Neural progenitor cell (in vitro differentiated cells): ENCODE results near the gene C1QBP. TPM values are rescaled to one million over a fixed set of nuclear protein-coding genes. Genes with fewer than 3 reads are reported as not detected.
"Not testable (repeated sequence)": the region's sequence is repeated elsewhere in the genome, so short reads cannot be mapped to it uniquely, and the experiment has no call there.

ENCODE experiments used
- DNase-seq: peaks from one replicate; pipeline ENCODE4 v3.0.0-alpha.2; 2016; ENCODE audit warnings: low spot score
- H2AFZ ChIP-seq: fragments of 200-600 bp; sonication (generic); replicated peaks from 2 replicates; pipeline ENCODE4 v1.6.1; 2016; ENCODE audit warnings: antibody characterized with exemption
- H3F3A ChIP-seq: fragments of 200-600 bp; sonication (generic); 2 replicates; pipeline ENCODE4 v1.6.1; 2016; ENCODE audit warnings: antibody characterized with exemption, low read depth
- H3K27ac ChIP-seq: fragments of 200-600 bp; sonication (generic); 2 replicates; pipeline ENCODE4 v1.5.1; 2016; ENCODE audit warnings: mild to moderate bottlenecking
- H3K27me3 ChIP-seq: fragments of 200-600 bp; sonication (generic); 2 replicates; pipeline ENCODE4 v1.6.1; 2016; ENCODE audit warnings: mild to moderate bottlenecking, moderate library complexity
- H3K36me3 ChIP-seq: fragments of 200-600 bp; sonication (generic); 2 replicates; pipeline ENCODE4 v1.5.1; 2016
- H3K4me1 ChIP-seq: fragments of 200-600 bp; sonication (generic); 2 replicates; pipeline ENCODE4 v1.6.1; 2016; ENCODE audit warnings: mixed run types
- H3K4me2 ChIP-seq: fragments of 200-600 bp; sonication (generic); 2 replicates; pipeline ENCODE4 v1.6.1; 2016
- H3K4me3 ChIP-seq: fragments of 200-600 bp; sonication (generic); 2 replicates; pipeline ENCODE4 v1.5.1; 2016
- H3K79me2 ChIP-seq: fragments of 200-600 bp; sonication (generic); 2 replicates; pipeline ENCODE4 v1.6.1; 2016; ENCODE audit warnings: low read depth
- H3K9ac ChIP-seq: fragments of 200-600 bp; sonication (generic); 2 replicates; pipeline ENCODE4 v1.6.1; 2016
- H3K9me3 ChIP-seq: fragments of 200-600 bp; sonication (generic); 2 replicates; pipeline ENCODE4 v1.5.1; 2016; ENCODE audit warnings: low read depth
- H4K20me1 ChIP-seq: fragments of 200-600 bp; sonication (generic); 2 replicates; pipeline ENCODE4 v1.6.1; 2016; ENCODE audit warnings: low read depth
- H3K27ac Mint-ChIP-seq: 3 replicates; pipeline ENCODE4 v1.8.0; 2021; ENCODE audit warnings: mixed read lengths
- H3K27me3 Mint-ChIP-seq: 2 replicates; pipeline ENCODE4 v1.8.0; 2022; ENCODE audit warnings: low read depth, mild to moderate bottlenecking, inconsistent platforms, moderate library complexity, mixed read lengths; ENCODE audit not compliant: insufficient read depth
- H3K36me3 Mint-ChIP-seq: 3 replicates; pipeline ENCODE4 v1.8.0; 2021; ENCODE audit warnings: mixed read lengths
- H3K4me1 Mint-ChIP-seq: 3 replicates; pipeline ENCODE4 v1.8.0; 2021; ENCODE audit warnings: mixed read lengths
- H3K4me3 Mint-ChIP-seq: 3 replicates; pipeline ENCODE4 v1.8.0; 2021; ENCODE audit warnings: mild to moderate bottlenecking, moderate library complexity, mixed read lengths
- H3K9me3 Mint-ChIP-seq: 3 replicates; pipeline ENCODE4 v1.8.0; 2020; ENCODE audit warnings: mixed read lengths
- EZH2 ChIP-seq: fragments of 200-600 bp; sonication (generic); IDR thresholded peaks from 2 replicates; pipeline ENCODE4 v1.6.1; 2017; ENCODE audit warnings: antibody characterized with exemption, mild to moderate bottlenecking, moderate library complexity
- EZH2phosphoT487 ChIP-seq: fragments of 200-600 bp; sonication (generic); IDR thresholded peaks from 2 replicates; pipeline ENCODE4 v1.6.1; 2017; ENCODE audit warnings: antibody characterized with exemption
- total RNA-seq: library from RNA; depleted of rRNA; stranded (reverse); fragments of >200 nt; gene quantifications from 2 replicates; pipeline ENCODE4 v1.2.3, GENCODE V29; 2015; ENCODE audit warnings: low replicate concordance
- TF ChIP-seq, protein P1 (sequence below): fragments of 200-600 bp; sonication (generic); IDR thresholded peaks from 2 replicates; pipeline ENCODE4 v1.5.1; 2017; ENCODE audit warnings: antibody characterized with exemption, mild to moderate bottlenecking

Gene C1QBP
- total RNA-seq, 1 donor from 2014 or later, result 254 TPM

DNA sequence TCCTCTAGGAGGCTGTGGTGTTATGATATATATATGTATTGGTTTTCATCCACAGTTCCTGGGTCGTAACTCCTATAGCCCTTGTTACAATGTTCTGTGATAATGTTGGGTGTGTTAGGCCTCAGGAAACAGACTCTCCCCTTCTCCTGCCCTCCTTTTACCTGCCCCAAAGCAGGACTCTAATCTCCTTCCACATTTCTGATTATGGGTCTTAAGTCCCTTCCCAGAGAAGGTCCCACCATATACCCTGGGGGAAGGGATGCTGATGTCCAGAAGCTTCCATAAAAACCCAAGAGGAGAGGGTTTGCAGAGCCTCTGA, 450 bp upstream of the C1QBP start:
- no peaks in the 10 kb centered on the region for H3K9me3 ChIP-seq
- H4K20me1 ChIP-seq, result peaks cover 7% of the 10 kb centered on the region
- DNase-seq, result no peak
- H3F3A ChIP-seq, result peaks cover 32% of the 10 kb centered on the region
- peak overlapping the region; percentile 62 for H3K4me2 ChIP-seq
- peaks cover 24% of the 10 kb centered on the region for H3K4me1 Mint-ChIP-seq
- peak overlapping the region; percentile 89 for H3K4me3 ChIP-seq
- peaks cover 26% of the 10 kb centered on the region for H3K36me3 Mint-ChIP-seq
- TF ChIP-seq, protein P1, sequence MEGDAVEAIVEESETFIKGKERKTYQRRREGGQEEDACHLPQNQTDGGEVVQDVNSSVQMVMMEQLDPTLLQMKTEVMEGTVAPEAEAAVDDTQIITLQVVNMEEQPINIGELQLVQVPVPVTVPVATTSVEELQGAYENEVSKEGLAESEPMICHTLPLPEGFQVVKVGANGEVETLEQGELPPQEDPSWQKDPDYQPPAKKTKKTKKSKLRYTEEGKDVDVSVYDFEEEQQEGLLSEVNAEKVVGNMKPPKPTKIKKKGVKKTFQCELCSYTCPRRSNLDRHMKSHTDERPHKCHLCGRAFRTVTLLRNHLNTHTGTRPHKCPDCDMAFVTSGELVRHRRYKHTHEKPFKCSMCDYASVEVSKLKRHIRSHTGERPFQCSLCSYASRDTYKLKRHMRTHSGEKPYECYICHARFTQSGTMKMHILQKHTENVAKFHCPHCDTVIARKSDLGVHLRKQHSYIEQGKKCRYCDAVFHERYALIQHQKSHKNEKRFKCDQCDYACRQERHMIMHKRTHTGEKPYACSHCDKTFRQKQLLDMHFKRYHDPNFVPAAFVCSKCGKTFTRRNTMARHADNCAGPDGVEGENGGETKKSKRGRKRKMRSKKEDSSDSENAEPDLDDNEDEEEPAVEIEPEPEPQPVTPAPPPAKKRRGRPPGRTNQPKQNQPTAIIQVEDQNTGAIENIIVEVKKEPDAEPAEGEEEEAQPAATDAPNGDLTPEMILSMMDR, result peak; percentile 27
- no peak for TF ChIP-seq EZH2phosphoT487
- TF ChIP-seq EZH2, result no peak
- H3K79me2 ChIP-seq, result peaks cover 42% of the 10 kb centered on the region
- H3K4me3 Mint-ChIP-seq, result peak overlapping the region; percentile 85
- H3K9me3 Mint-ChIP-seq, result no peaks in the 10 kb centered on the region
- peaks cover 5% of the 10 kb centered on the region for H3K4me1 ChIP-seq
- H2AFZ ChIP-seq, result peak overlapping the region; percentile 43
- peaks cover 2% of the 10 kb centered on the region for H3K27me3 Mint-ChIP-seq
- peak overlapping the region; percentile 44 for H3K27ac Mint-ChIP-seq
- H3K36me3 ChIP-seq, result peaks cover 16% of the 10 kb centered on the region
- no peak overlapping the region for H3K27ac ChIP-seq
- H3K27me3 ChIP-seq, result no peaks in the 10 kb centered on the region
- no peak overlapping the region for H3K9ac ChIP-seq

DNA sequence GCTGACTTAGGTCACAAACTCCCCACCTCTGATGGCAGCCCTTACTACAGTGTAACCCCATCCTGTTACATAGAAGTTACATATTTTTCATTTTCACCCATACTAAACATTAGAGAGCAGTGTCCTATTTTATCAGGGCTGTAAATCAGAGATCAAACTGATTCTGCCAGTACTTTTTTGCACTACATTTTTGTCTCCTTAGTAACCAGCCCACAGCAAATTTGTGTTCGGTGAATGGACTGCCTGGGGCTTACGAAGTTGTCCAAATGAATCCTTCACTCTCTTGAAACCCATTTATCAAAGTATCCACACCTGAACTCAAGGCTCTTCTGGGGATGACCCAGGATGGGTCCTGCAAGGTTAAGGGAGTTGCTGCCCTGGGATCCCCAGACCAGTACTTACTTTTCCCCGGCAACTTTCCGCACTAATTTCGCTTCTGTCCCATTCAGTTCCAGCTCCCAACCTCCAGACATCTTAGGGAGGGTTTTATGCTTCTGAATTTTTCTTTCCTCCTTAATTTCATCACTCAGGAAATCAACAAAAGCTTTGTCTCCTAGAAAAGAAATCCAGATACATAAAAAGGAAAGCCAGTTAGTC, 1.1 kb downstream of the C1QBP start:
- H2AFZ ChIP-seq, result no peak overlapping the region
- no peak for DNase-seq
- H3K4me3 ChIP-seq, result peak overlapping the region; percentile 89
- Mint-ChIP-seq H3K9me3 (no peaks in the 10 kb centered on the region), H3K36me3 (peaks cover 29% of the 10 kb centered on the region), H3K4me1 (peaks cover 24% of the 10 kb centered on the region), H3K4me3 (peak overlapping the region; percentile 85), H3K27me3 (peaks cover 2% of the 10 kb centered on the region), H3K27ac (no peak overlapping the region)
- H4K20me1 ChIP-seq, result peaks cover 13% of the 10 kb centered on the region
- H3K36me3 ChIP-seq, result peaks cover 17% of the 10 kb centered on the region
- peak overlapping the region; percentile 93 for H3K4me2 ChIP-seq
- H3K9me3 ChIP-seq, result no peaks in the 10 kb centered on the region
- H3K79me2 ChIP-seq, result peaks cover 52% of the 10 kb centered on the region
- peaks cover 5% of the 10 kb centered on the region for H3K4me1 ChIP-seq
- H3K9ac ChIP-seq, result peak overlapping the region; percentile 83
- H3F3A ChIP-seq, result peaks cover 46% of the 10 kb centered on the region
- no peak overlapping the region for H3K27ac ChIP-seq
- no peaks in the 10 kb centered on the region for H3K27me3 ChIP-seq
- no peak for TF ChIP-seq EZH2
- TF ChIP-seq, protein P1, result no peak
- TF ChIP-seq EZH2phosphoT487, result no peak

DNA sequence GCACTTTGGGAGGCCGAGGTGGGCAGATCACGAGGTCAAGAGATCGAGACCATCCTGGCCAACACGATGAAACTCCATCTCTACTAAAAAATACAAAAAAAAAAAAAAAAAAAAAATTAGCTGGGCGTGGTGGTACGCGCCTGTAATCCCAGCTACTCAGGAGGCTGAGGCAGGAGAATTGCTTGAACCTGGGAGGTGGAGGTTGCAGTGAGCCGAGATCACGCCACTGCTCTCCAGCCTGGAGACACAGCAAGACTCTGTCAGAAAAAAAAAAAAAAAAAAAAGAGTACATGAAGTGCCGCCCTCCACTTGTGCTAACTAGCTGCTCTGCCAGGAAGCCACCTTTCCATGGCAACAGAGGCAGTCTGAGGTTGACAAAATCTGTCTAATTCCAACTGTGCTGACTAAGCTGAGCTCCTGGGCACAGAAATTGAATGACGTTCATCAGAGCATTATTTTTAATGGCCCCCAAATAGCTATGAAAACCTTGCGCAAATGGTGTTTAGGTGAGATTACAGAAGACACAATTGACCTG, 3.1 kb downstream of the C1QBP start:
- not testable (repeated sequence) for H3K4me3 Mint-ChIP-seq, H3K27me3 ChIP-seq, H3K9ac ChIP-seq, DNase-seq, H2AFZ ChIP-seq, H3K27ac ChIP-seq, H3K4me1 ChIP-seq, H3K4me3 ChIP-seq, H3K9me3 Mint-ChIP-seq, H3K4me2 ChIP-seq, H3K27me3 Mint-ChIP-seq, H3K27ac Mint-ChIP-seq, H3K9me3 ChIP-seq
- peaks cover 29% of the 10 kb centered on the region for H4K20me1 ChIP-seq
- H3K36me3 ChIP-seq, result peaks cover 23% of the 10 kb centered on the region
- peaks cover 24% of the 10 kb centered on the region for H3K4me1 Mint-ChIP-seq
- H3F3A ChIP-seq, result peaks cover 54% of the 10 kb centered on the region
- H3K36me3 Mint-ChIP-seq, result peaks cover 33% of the 10 kb centered on the region
- peaks cover 58% of the 10 kb centered on the region for H3K79me2 ChIP-seq

DNA sequence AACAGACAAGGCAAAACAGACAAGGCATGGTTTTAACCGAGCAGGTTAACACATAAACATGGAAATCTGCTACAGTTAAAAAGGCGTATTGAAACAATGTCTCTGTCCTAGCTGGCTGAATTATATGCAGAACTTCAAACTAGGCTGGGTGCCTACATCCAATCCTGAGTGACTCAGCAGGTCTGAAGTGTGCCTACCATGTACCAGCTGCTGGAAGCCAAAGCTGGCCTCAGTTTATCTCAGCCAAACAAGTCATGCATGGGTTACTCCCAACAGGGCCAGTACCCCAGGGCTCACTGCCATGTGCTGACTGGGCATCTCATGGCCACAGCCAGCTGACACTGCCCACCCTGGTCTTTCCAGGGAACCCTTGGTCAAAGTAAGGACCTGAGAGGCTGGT, 4.0 kb downstream of the C1QBP start:
- no peak for DNase-seq
- Histone ChIP-seq H3F3A (peaks cover 55% of the 10 kb centered on the region), H3K79me2 (peaks cover 58% of the 10 kb centered on the region), H3K4me3 (no peak overlapping the region), H3K27me3 (no peaks in the 10 kb centered on the region), H3K4me1 (peaks cover 5% of the 10 kb centered on the region), H2AFZ (no peak overlapping the region), H4K20me1 (peaks cover 36% of the 10 kb centered on the region), H3K9me3 (no peaks in the 10 kb centered on the region), H3K4me2 (no peak overlapping the region), H3K27ac (no peak overlapping the region), H3K36me3 (peaks cover 23% of the 10 kb centered on the region), H3K9ac (no peak overlapping the region)
- H3K36me3 Mint-ChIP-seq, result peaks cover 38% of the 10 kb centered on the region
- no peaks in the 10 kb centered on the region for H3K9me3 Mint-ChIP-seq
- H3K4me3 Mint-ChIP-seq, result no peak overlapping the region
- H3K27ac Mint-ChIP-seq, result no peak overlapping the region
- peaks cover 24% of the 10 kb centered on the region for H3K4me1 Mint-ChIP-seq
- TF ChIP-seq, protein P1, result no peak
- TF ChIP-seq EZH2 (no peak), EZH2phosphoT487 (no peak)
- H3K27me3 Mint-ChIP-seq, result peaks cover 1% of the 10 kb centered on the region
